Fibroblast of the aortic adventitia (primary cell): ENCODE results near the gene CCNK. TPM values are rescaled to one million over a fixed set of nuclear protein-coding genes. Genes with fewer than 3 reads are reported as not detected.

ENCODE experiments used
- DNase-seq: peaks from one replicate; pipeline ENCODE4 v3.0.0-alpha.2; 2010; ENCODE audit warnings: low read depth
- H3K4me3 ChIP-seq: 2 replicates; pipeline ENCODE4 v1.5.1; 2011; ENCODE audit warnings: low read depth, mild to moderate bottlenecking, control low read depth, low read length, moderate library complexity
- total RNA-seq: library from RNA; depleted of rRNA; stranded (reverse); fragments of >200 nt; gene quantifications from 2 replicates; pipeline ENCODE4 v1.2.3, GENCODE V29; 2012; ENCODE audit warnings: low replicate concordance
- TF ChIP-seq, protein P1 (sequence below): IDR thresholded peaks from 2 replicates; pipeline ENCODE4 v1.5.1; 2011; ENCODE audit warnings: mild to moderate bottlenecking, low read length, control low read depth, inconsistent platforms; ENCODE audit not compliant: insufficient read depth

The CCNK gene
- total RNA-seq, 1 donor = 27.3 TPM

DNA sequence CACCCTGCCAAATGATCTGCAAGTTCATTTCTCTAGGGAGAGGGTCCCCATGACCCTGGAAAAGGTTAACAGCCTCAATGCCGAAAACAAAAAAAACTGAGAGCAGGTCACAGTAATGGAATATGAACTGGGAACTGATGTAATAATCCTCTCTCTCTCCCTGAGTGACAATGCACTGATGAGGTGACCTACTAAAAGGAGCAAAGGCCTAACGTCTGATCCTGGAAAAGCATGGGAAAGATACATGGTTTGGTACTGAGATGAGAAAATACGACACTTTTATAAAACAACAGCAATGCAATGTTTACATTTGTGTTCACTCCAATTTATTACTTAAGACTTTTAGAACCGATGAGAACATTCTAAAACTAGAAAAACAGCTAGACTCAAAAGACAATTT lies 28.2 kb upstream of the CCNK start:
- no peak for DNase-seq
- H3K4me3 ChIP-seq = no peak overlapping the region
- TF ChIP-seq, protein P1, sequence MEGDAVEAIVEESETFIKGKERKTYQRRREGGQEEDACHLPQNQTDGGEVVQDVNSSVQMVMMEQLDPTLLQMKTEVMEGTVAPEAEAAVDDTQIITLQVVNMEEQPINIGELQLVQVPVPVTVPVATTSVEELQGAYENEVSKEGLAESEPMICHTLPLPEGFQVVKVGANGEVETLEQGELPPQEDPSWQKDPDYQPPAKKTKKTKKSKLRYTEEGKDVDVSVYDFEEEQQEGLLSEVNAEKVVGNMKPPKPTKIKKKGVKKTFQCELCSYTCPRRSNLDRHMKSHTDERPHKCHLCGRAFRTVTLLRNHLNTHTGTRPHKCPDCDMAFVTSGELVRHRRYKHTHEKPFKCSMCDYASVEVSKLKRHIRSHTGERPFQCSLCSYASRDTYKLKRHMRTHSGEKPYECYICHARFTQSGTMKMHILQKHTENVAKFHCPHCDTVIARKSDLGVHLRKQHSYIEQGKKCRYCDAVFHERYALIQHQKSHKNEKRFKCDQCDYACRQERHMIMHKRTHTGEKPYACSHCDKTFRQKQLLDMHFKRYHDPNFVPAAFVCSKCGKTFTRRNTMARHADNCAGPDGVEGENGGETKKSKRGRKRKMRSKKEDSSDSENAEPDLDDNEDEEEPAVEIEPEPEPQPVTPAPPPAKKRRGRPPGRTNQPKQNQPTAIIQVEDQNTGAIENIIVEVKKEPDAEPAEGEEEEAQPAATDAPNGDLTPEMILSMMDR = no peak

DNA sequence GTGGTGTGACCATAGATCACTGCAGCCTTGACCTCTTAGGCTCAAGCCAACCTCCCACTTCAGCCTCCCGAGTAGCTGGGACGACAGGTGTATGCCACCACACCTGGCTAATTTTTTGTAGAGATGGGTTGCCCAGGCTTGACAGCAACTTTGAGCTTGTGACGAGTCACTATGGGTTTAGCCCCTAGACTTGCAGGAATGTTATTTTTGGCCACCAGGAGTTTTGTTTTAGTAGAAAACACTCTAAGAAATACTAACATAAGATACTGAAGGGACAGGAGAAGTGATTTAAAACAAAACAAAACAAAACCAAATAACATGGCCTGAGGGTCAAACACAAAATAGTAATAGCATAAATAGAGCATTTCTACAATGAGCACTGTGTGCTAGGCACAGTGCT lies 27.0 kb upstream of the CCNK start:
- TF ChIP-seq, protein P1 = no peak
- DNase-seq = peak; percentile 30
- no peak overlapping the region for H3K4me3 ChIP-seq

DNA sequence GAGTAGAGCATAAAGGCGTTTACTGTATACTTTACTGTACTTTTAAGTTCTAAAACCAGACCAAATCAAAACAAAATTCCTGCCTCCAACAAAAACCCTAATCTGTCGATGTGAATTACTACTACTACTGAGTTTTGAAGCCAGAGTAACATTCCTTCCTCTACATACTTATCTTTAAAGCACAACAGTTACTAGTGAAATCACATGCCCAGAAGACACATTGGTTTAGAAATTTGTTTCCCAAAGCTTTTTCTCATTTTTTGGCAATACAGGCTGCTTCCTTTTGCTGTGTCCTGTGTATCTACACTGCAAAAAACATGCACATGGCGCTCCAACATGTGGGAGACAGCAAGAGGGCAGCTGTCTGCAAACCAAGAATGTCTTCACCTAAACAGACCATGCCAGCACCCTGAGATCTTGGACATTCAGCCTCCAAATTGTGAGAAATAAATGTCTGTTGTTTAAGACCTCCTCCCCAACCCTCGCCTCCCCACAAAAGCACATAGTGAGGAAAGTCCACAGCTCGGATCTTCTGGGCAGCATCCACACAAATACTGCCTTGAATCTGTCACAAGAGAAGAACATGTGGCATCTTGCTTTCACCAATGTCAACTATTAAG lies 21.6 kb upstream of the CCNK start:
- no peak overlapping the region for H3K4me3 ChIP-seq
- TF ChIP-seq, protein P1 = no peak
- peak; percentile 48 for DNase-seq

DNA sequence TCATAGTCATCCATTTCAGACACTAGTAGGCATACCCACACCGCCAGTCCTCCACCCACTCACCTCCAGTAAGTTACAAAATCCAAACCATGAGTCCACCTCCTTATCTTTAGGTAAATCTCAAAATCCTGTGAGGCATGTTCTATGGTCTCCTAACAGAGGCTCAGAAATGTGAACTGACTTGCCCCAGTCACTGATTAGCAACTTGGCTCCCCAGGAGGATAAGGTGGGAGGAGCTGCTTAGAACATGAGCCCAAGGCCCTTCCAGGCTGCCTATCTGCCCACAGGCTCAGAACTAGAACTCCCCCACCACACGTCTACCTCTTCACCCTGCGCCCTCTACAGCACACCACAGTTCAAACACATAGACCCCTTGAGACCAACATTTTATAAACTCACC lies 20.4 kb upstream of the CCNK start:
- TF ChIP-seq, protein P1 = no peak
- no peak overlapping the region for H3K4me3 ChIP-seq
- DNase-seq = no peak

DNA sequence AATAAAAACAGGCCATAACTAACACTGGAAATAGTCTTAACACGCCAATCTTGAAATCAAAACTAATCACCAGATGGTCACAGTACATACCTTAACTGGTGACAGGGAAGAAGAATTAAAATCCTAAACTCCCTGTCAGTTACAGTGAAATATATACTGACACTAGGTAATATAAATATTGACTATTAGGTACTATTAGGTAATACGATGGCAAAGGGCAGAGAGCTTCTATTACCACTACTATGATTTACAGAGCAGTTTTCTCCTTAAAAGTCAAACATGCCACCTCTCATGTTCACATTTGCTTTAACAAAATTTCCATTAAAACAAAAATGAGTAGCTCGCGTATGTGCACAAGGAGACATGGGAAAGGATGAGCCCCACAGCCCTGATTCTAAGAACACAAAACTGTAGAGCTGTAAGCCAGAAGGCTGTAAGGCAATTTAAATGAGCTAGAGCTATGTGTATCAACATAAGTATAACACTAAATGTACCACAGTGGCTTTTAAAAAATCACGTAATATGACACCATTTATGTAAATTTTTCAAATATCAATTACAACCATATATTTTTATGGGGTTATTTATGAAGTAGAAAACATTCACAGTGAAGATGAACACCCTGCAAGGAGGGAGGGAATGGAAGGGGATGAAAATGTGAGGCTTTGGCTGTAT lies 19.7 kb upstream of the CCNK start:
- DNase-seq = no peak
- no peak overlapping the region for H3K4me3 ChIP-seq
- TF ChIP-seq, protein P1 = no peak

DNA sequence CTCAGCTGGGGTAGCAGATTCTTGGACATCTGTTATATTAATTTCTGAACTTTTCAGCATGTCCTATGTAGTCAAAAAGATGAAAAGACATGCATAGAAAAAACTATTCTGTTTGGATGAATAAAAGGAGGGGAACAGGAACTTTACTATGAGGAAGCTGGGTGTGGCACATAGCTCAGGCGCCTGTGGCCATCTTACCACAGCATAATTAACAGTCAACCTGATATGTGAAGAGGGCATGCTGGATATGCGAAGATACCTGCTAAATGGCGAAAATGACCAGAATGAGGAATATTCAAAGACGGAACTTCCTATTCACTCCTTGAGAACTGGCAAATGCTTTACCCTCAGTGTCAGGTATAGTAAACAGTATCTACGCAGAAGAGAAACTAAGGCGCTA lies 19.0 kb upstream of the CCNK start:
- TF ChIP-seq, protein P1 = no peak
- H3K4me3 ChIP-seq = no peak overlapping the region
- DNase-seq = no peak
